Testis (tissue), 2 donors: ENCODE data around the gene HOXB3.

Experiments used
- POLR2A ChIP-seq: fragments of 450-650 bp; IDR thresholded peaks from one replicate; pipeline ENCODE4 v1.6.1; 2017; ENCODE audit warnings: antibody characterized with exemption, mild to moderate bottlenecking, moderate library complexity
- TF ChIP-seq, protein P1 (sequence below), 3 experiments: fragments of 450-650 bp in 2 of 3; fragments of 200-600 bp in 1 of 3; sonication (generic) in 1 of 3; IDR thresholded peaks; one replicate each; pipeline ENCODE4 v1.5.1; 2016 to 2019; ENCODE audit warnings: antibody characterized with exemption in 3 of 3, mild to moderate bottlenecking in 2 of 3, moderate library complexity in 1 of 3

- TF ChIP-seq, protein P1, sequence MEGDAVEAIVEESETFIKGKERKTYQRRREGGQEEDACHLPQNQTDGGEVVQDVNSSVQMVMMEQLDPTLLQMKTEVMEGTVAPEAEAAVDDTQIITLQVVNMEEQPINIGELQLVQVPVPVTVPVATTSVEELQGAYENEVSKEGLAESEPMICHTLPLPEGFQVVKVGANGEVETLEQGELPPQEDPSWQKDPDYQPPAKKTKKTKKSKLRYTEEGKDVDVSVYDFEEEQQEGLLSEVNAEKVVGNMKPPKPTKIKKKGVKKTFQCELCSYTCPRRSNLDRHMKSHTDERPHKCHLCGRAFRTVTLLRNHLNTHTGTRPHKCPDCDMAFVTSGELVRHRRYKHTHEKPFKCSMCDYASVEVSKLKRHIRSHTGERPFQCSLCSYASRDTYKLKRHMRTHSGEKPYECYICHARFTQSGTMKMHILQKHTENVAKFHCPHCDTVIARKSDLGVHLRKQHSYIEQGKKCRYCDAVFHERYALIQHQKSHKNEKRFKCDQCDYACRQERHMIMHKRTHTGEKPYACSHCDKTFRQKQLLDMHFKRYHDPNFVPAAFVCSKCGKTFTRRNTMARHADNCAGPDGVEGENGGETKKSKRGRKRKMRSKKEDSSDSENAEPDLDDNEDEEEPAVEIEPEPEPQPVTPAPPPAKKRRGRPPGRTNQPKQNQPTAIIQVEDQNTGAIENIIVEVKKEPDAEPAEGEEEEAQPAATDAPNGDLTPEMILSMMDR (IDR thresholded peaks at IDR 0.05), result no peak
- no peak for TF ChIP-seq POLR2A
Observed at GRCh38 chr17:48561884-48562810, 27.9 kb downstream of the HOXB3 start.
